Stomach (tissue), 4 donors: ENCODE results near the gene SLC4A3.

Source experiments
- EP300 ChIP-seq: sonication (generic); formaldehyde crosslinking; IDR thresholded peaks from one replicate; pipeline ENCODE4 v1.6.1; 2017; ENCODE audit warnings: antibody characterized with exemption
- POLR2A ChIP-seq, 4 donors: fragments of 450-650 bp; IDR thresholded peaks; one replicate each; pipeline ENCODE4 v1.6.1; 2016; ENCODE audit warnings: antibody characterized with exemption in 4 of 4, control low read depth in 2 of 4, mild to moderate bottlenecking in 1 of 4, moderate library complexity in 1 of 4
- POLR2AphosphoS5 ChIP-seq, 3 donors: sonication (generic); formaldehyde crosslinking; IDR thresholded peaks; one replicate each; pipeline ENCODE4 v1.6.1; 2016; ENCODE audit warnings: antibody characterized with exemption in 3 of 3
- TF ChIP-seq, protein P1 (sequence below), 7 experiments: fragments of 450-650 bp in 4 of 7; fragments of 200-600 bp in 3 of 7; sonication (generic) in 3 of 7; IDR thresholded peaks; one replicate each; pipeline ENCODE4 v1.5.1; 2016 to 2019; ENCODE audit warnings: antibody characterized with exemption in 7 of 7, control low read depth in 2 of 7, mild to moderate bottlenecking in 1 of 7

DNA sequence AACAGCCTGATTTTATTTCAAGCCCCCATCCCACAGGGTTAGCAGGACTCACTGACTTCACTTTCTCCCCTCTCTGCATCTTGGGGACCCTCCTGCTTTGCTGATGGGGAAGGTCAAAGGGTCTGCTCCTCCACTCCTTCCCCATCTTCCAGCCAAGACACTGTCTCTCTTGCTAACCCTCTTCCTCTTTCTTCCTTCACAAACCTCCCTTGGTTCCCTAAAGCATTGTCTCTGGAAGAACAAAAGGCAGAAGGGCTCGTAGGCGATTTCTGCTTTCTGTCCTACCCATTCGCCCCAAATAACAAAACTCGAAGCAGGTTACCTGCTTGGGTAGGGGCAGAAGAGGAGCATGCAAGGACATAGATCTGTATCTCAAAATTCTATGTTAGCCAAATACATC, 5.5 kb upstream of the SLC4A3 start:
- TF ChIP-seq, protein P1, sequence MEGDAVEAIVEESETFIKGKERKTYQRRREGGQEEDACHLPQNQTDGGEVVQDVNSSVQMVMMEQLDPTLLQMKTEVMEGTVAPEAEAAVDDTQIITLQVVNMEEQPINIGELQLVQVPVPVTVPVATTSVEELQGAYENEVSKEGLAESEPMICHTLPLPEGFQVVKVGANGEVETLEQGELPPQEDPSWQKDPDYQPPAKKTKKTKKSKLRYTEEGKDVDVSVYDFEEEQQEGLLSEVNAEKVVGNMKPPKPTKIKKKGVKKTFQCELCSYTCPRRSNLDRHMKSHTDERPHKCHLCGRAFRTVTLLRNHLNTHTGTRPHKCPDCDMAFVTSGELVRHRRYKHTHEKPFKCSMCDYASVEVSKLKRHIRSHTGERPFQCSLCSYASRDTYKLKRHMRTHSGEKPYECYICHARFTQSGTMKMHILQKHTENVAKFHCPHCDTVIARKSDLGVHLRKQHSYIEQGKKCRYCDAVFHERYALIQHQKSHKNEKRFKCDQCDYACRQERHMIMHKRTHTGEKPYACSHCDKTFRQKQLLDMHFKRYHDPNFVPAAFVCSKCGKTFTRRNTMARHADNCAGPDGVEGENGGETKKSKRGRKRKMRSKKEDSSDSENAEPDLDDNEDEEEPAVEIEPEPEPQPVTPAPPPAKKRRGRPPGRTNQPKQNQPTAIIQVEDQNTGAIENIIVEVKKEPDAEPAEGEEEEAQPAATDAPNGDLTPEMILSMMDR (IDR thresholded peaks at IDR 0.05): no peak
- TF ChIP-seq POLR2AphosphoS5 (IDR thresholded peaks at IDR 0.05) (no peak), EP300 (no peak), POLR2A (IDR thresholded peaks at IDR 0.05) (no peak)
